Activated CD8-positive, alpha-beta T cell treated with anti-CD3 and anti-CD28 coated beads for 36 hours (primary cell): ENCODE data around the gene TMEM169. TPM values are rescaled to one million over a fixed set of nuclear protein-coding genes. Genes with fewer than 3 reads are reported as not detected.
A peak's percentile ranks its signal among the peaks of the same experiment; 100 is the strongest.

ENCODE experiments used
- ATAC-seq: fragments of 200-7000 bp; cut with Tn5 transposase; one replicate; pipeline ENCODE4 v1.10.0; 2021; ENCODE audit warnings: mild to moderate bottlenecking, moderate library complexity
- CTCF ChIA-PET: fragments of 350-600 bp; sonication (Branson Sonifier 250); formaldehyde crosslinking; loops from one replicate; lab custom pipeline; 2021; ENCODE audit warnings: antibody characterized with exemption; lab: Charles Lee
- POLR2A ChIA-PET: fragments of 350-600 bp; sonication (Branson Sonifier 250); formaldehyde crosslinking; loops from one replicate; lab custom pipeline; 2021; ENCODE audit warnings: antibody characterized with exemption; lab: Charles Lee
- DNase-seq: peaks from one replicate; pipeline ENCODE4 v3.0.0-alpha.2; 2020
- H3K27ac Mint-ChIP-seq: one replicate; pipeline ENCODE4 v1.8.0; 2021; ENCODE audit warnings: mild to moderate bottlenecking, mixed read lengths
- H3K27me3 Mint-ChIP-seq: one replicate; pipeline ENCODE4 v1.8.0; 2021; ENCODE audit warnings: mixed read lengths
- H3K36me3 Mint-ChIP-seq: one replicate; pipeline ENCODE4 v1.8.0; 2021; ENCODE audit warnings: low read depth, mixed read lengths
- H3K4me1 Mint-ChIP-seq: one replicate; pipeline ENCODE4 v1.8.0; 2021; ENCODE audit warnings: low read depth, mixed read lengths
- H3K4me3 Mint-ChIP-seq: one replicate; pipeline ENCODE4 v1.8.0; 2021; ENCODE audit warnings: mild to moderate bottlenecking, moderate library complexity, mixed read lengths
- H3K9me3 Mint-ChIP-seq: one replicate; pipeline ENCODE4 v1.8.0; 2021; ENCODE audit warnings: mixed read lengths
- intact Hi-C: fragments of 100-400 bp; cut with micrococcal nuclease; formaldehyde crosslinking; loops from one replicate; pipeline ENCODE4 v1.10.0; 2022
- total RNA-seq, 2 experiments: library from RNA; stranded (reverse); gene quantifications; one replicate each; pipeline ENCODE4 v1.2.3, GENCODE V29; 2021
- TF ChIP-seq, protein P1 (sequence below): fragments of 200-600 bp; IDR thresholded peaks from one replicate; pipeline ENCODE4 v1.8.0; 2022; ENCODE audit warnings: antibody characterized with exemption, mild to moderate bottlenecking

The TMEM169 gene
- total RNA-seq, 2 experiments from 2014 or later, result 0.76 to 0.83 TPM

DNA sequence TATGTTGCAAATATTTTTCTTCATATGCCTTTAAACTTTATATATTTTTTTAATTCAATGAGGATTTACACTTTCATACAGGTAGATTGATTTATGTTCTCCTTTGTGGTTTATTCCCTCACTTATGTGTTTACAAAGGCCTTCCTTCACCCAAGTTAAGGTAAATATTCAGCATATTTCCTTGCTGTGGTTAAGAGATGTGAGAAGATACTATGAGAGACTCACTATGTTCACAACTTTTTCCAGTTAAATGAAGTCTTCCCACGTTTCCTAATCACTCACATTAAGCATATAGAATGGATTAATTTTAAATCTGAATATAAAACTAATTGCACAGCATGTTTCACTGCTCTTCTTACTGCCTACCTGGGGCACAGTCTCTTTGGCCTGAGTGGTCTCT is 707 bp upstream of the TMEM169 start:
- CTCF ChIA-PET, result interaction anchor here (0.7 to 1.4 kb wide), 8 partner anchors 10 to 65 kb away, joined by 3 to 7 read pairs (median 4); partner anchors contain the start of gene XRCC5
- POLR2A ChIA-PET, result interaction anchor here (0.7 to 7.0 kb wide), 6 partner anchors 12 to 124 kb away, joined by 3 to 41 read pairs (median 5); partner anchors contain the start of gene XRCC5
- ATAC-seq, result no peak

DNA sequence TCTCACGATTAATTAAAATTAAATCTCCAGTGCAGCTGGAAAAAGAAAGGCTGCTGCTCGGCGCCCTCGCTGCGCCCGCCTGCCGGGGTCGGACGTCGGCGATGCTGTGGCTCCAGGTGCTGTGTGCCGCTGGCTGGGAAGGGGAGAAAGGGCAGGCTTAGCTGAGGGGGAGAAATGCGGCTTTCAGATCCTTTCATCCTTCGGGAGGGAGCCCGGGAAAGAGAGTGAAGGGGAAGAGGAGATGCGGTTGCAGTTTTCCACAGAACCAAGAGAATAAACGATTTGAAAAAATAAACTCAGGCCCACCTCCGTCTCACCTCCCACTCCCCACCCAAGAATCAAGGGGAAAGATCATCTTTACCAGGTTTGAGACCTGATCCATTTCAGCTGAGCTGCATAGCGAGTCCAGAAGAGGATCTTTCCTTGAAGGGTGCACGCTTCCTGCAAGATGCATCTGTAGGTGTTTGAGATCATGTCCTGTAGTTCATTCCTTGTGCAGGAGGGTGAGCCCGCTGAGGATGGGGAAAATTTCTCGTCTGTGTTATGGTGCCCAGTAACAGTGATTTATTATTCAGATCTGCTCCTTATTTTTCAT is 495 bp downstream of the TMEM169 start:
- DNase-seq, result peak; percentile 17
- Mint-ChIP-seq H3K4me1 (peaks cover 55% of the 10 kb centered on the region), H3K27me3 (no peaks in the 10 kb centered on the region), H3K9me3 (no peaks in the 10 kb centered on the region), H3K36me3 (no peaks in the 10 kb centered on the region), H3K4me3 (peak overlapping the region; percentile 89), H3K27ac (peak overlapping the region; percentile 84)
- ChIA-PET CTCF (interaction anchor here (0.7 to 4.1 kb wide), 9 partner anchors 12 to 48 kb away, joined by 3 to 18 read pairs (median 5); partner anchors contain the start of gene XRCC5), POLR2A (interaction anchor here (0.6 to 7.0 kb wide), 4 partner anchors 11 to 38 kb away, joined by 5 to 41 read pairs (median 14); partner anchors contain the start of gene XRCC5)
- intact Hi-C loops, result no loop called here
- ATAC-seq, result peak; percentile 14
- TF ChIP-seq, protein P1, sequence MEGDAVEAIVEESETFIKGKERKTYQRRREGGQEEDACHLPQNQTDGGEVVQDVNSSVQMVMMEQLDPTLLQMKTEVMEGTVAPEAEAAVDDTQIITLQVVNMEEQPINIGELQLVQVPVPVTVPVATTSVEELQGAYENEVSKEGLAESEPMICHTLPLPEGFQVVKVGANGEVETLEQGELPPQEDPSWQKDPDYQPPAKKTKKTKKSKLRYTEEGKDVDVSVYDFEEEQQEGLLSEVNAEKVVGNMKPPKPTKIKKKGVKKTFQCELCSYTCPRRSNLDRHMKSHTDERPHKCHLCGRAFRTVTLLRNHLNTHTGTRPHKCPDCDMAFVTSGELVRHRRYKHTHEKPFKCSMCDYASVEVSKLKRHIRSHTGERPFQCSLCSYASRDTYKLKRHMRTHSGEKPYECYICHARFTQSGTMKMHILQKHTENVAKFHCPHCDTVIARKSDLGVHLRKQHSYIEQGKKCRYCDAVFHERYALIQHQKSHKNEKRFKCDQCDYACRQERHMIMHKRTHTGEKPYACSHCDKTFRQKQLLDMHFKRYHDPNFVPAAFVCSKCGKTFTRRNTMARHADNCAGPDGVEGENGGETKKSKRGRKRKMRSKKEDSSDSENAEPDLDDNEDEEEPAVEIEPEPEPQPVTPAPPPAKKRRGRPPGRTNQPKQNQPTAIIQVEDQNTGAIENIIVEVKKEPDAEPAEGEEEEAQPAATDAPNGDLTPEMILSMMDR, result no peak

More for the DNA sequence above, 707 bp upstream of the TMEM169 start:
- no peaks in the 10 kb centered on the region for H3K9me3 Mint-ChIP-seq
- H3K4me1 Mint-ChIP-seq, result peaks cover 50% of the 10 kb centered on the region
- TF ChIP-seq, protein P1, result no peak
- intact Hi-C loops, result no loop called here
- peak overlapping the region; percentile 84 for H3K27ac Mint-ChIP-seq
- no peaks in the 10 kb centered on the region for H3K27me3 Mint-ChIP-seq
- no peak for DNase-seq
- no peaks in the 10 kb centered on the region for H3K36me3 Mint-ChIP-seq
- peak overlapping the region; percentile 89 for H3K4me3 Mint-ChIP-seq

DNA sequence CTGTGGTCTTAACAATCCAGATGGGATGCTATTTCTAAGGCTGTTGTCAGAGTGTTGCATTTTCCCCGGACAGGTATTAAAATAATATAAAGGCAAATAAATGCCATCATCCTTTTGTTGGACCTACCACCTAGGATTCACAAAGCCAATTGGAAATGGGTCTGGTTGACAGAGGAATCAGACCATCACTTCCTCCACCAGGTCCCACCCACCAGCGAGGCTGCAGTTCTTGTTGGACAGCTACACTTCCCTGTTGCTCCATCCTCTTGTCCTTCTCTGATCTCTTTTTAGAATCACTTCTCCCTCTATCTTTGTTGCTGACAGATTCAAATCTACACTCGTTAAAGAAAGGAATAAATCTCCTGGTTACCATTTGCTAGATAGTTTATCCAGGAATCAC is 1.1 kb downstream of the TMEM169 start:
- Mint-ChIP-seq H3K36me3 (no peaks in the 10 kb centered on the region), H3K4me3 (peak overlapping the region; percentile 89), H3K27ac (peak overlapping the region; percentile 84), H3K27me3 (no peaks in the 10 kb centered on the region), H3K4me1 (peaks cover 54% of the 10 kb centered on the region), H3K9me3 (no peaks in the 10 kb centered on the region)
- peak; percentile 41 for DNase-seq
- ChIA-PET POLR2A (interaction anchor here (0.6 to 7.0 kb wide), 4 partner anchors 10 to 1387 kb away, joined by 3 to 41 read pairs (median 12); partner anchors contain the start of gene XRCC5), CTCF (interaction anchor here (1.4 to 4.1 kb wide), 3 partner anchors 24 to 32 kb away, joined by 4 to 18 read pairs (median 11); partner anchors contain the start of gene XRCC5)
- TF ChIP-seq, protein P1, result no peak
- intact Hi-C loops, result no loop called here
- no peak for ATAC-seq

DNA sequence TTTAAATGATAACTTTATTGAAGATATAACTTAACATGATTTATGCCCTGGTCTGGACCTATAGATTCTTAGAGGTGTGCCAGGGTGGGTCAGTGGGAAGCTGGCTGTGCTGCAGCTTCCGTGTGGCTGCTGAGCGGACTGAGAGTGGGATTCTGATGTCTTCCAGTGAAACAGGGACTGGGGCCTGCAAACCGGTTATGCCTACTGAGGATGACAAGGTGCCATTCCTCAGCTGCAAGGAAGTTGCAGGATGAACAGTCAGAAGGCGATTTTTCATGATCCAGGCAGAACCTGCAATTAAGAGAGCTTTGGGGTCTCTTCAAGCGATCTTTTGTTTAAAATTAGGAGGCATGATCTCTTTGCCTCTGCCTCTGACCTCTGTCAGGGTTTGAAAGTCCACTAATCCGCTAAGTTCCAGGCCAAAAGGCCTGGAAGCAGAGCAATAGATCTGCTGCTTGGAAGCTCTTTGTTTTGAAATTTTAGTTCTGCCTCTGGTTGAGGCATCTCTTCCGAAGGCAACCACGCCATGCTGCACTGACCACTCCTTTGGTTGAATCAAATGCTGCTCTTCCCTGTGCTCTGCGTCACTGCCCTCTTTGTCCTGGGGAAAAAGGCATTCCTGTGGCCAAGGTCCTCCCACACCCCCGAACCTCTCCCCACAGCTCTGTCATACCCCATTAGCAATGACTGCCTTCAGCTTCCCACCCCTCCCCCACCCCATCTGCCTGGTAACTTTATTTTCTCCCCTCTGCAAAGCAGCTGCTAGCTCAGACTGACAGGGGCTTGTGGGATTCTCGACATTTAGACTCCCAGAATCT is 2.0 kb downstream of the TMEM169 start:
- CTCF ChIA-PET, result interaction anchor here (0.8 to 4.1 kb wide), 7 partner anchors 10 to 77 kb away, joined by 3 to 18 read pairs (median 3); partner anchors contain the start of gene XRCC5
- Mint-ChIP-seq H3K27me3 (no peaks in the 10 kb centered on the region), H3K36me3 (no peaks in the 10 kb centered on the region), H3K4me1 (peaks cover 51% of the 10 kb centered on the region), H3K27ac (peak overlapping the region; percentile 62), H3K9me3 (no peaks in the 10 kb centered on the region), H3K4me3 (no peak overlapping the region)
- ATAC-seq (no peak), DNase-seq (peak; percentile 30)
- POLR2A ChIA-PET, result interaction anchor here (0.5 to 7.0 kb wide), 7 partner anchors 9 to 418 kb away, joined by 3 to 41 read pairs (median 4); partner anchors contain the start of gene XRCC5
- TF ChIP-seq, protein P1, result no peak
- intact Hi-C loops, result no loop called here
